SHP77 (cell line): ENCODE data around the gene GRIK4.
A peak's percentile ranks its signal among the peaks of the same experiment; 100 is the strongest.

ENCODE experiments used
- DNase-seq, 2 experiments: peaks; one replicate each; lab custom pipeline; 2025; lab: John Stamatoyannopoulos, UW

Gene GRIK4

GRCh38 chr11:120635136-120635810 is 123.7 kb downstream of the GRIK4 start:
- DNase-seq: no peak

- peak in 1 of 2 experiments; percentile 38 for DNase-seq
Measured at GRCh38 chr11:120637131-120637530, 125.6 kb downstream of the GRIK4 start.

- DNase-seq: no peak
Measured at GRCh38 chr11:120642196-120642894, 130.8 kb downstream of the GRIK4 start.

DNA sequence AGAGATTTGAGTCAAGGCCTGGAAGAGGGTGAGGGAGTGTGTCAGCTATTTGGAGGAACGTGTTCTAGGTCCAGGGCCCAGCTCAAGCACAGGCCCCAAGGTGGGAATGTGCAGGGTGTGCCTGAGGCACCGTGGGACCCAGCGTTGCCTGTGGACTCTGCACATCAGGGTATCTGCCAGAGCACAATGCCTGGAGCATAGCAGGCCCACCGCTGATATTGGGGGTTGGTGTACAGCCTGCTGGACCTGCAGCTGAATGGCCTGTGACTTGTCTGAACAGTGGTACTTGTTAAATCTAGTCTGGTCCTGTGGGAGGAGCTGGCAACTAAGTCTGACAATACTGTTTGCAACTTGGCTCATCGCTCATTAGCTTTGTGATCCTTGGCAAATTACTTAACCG is 131.7 kb downstream of the GRIK4 start:
- no peak for DNase-seq

DNA sequence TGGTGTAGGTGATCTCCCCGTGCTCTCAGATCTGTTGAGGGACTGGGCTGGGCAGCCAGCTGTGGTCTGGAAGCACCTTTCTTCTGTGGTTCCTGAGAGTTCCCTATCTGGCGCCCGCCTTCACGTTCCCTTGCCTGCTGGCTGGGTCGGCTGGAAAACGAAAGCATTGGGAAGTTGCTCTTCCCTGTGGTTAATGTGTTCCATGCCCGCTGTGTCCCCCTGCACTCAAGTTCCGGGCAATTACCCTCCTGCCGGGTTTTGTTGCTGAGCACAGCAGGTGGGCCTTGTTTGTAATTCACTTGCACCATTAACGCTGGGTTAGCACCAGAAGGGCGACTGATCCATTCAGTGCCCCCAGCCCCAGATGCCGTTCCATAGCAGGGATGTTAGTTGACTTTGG is 134.1 kb downstream of the GRIK4 start:
- DNase-seq: no peak

DNA sequence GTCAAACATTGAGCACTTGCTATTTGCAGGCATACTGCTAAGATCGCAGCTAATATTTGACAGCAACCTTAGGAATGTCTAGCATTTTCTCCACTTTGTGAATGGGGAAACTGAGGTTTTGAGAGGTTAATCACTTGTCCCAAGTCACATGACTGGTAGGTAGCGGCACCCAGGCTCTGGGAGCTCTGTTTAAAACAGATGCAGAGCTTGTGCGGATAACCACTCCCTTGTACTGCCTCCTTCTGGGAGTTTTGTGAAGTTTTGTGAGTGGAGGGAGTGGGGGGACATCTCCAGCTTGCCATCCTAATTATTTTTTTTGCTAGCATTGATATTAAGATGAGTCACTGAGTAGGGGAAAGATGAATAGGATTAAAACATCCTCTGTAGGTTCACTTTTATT is 134.7 kb downstream of the GRIK4 start:
- DNase-seq: no peak

DNA sequence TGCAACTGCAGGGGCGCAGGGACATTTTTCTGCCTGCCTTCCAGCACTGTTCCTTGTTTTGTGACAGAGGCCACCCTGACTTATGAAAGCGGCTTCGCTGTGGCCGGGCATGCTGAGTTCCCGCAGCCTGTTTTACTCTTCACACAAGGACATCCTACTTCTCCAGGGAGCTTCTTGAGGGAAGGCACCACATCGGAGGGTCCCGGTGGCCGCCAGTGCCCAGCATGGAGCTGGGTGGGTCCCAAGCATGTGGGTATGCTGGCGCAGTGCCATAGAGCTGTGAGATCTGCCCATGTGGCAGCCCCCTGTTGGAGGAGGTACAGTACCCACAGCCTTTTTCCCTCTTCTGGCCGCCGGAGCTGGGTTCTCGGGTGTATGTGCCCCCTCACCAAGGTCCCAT is 136.1 kb downstream of the GRIK4 start:
- no peak for DNase-seq

DNA sequence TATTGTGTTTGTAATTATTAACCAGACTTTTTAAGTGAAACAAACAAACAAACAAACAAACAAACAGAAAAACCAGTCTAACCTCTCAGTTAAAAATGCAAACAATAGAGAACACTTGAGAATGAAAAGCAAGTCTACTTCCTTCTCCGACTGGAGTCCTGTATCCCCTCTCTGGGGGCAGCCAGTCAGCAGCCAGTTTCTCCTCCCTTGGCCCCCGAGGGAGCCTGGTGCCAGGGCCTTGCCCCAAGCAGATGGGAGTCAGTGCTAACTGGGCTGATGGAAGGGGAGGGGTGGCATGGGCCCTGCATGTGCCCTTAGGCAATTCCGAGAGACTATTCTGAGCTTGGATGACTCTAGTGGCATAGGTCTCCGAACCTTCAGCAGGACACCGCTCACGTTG is 137.2 kb downstream of the GRIK4 start:
- no peak for DNase-seq

DNA sequence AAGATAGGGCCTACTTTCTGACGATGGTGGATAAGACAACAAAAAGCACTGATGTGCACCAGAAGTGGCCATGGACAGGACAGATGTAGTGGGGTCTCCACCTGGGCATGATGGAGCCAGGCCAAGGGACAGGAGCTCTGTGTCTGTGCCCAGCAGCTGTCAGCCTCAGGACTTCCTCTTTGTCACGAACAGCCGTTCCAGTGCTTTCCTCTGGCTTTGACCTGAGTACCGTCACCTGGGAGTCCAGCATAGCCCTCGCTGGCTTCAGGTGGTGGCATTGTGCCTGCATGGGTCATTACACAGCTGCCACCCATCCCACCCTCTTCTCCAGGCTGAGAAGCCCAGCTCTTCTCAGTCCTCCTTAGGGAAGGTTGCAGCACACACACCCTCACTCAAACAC is 137.8 kb downstream of the GRIK4 start:
- DNase-seq: peak in 1 of 2 experiments; percentile 33

- DNase-seq: no peak
Measured at GRCh38 chr11:120651396-120651795, 139.8 kb downstream of the GRIK4 start.

DNA sequence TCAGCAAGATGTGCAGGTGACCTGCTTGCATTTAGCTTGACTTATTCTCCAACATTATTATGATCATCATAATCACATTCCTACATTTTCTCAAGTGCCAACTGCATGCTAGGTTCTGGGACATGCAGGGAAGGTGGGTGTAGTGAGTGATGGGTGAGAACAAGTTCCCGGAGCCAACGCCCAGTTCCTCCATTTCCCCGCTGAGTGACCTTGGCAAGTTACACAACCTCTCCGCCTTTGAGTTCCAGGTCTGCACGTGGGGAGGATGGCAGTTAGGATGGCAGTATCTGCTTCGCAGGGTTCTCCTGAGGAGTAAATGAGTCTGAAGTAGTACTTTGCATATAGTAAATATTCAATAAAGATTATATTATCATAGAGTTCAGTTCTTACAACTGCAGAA is 140.3 kb downstream of the GRIK4 start:
- DNase-seq: no peak

GRCh38 chr11:120652705-120653335 is 141.3 kb downstream of the GRIK4 start:
- peak in 1 of 2 experiments; percentile 49 for DNase-seq

DNA sequence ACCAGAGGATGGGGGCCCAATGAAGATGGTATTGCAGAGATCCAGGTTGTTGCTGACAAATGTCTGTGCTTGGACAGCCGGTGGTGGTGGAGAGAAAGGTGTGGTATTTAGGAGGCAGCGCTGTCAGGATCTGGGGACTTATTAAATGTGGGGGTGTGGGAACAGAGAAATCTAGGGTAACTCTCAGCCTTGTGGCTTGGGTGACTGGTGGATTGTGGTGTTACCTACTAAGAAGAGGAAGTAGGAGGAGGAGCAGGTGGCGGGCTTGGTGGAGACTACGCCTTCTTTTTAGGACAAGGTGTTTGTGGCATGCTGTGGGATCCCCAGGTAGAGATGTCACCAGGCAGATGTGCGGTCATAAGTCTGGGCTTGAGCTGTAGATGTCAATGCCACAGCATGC is 144.0 kb downstream of the GRIK4 start:
- DNase-seq: no peak

- no peak for DNase-seq
Measured at GRCh38 chr11:120657306-120658070, 145.9 kb downstream of the GRIK4 start.

- no peak for DNase-seq
Measured at GRCh38 chr11:120658071-120658423, 146.5 kb downstream of the GRIK4 start.

- no peak for DNase-seq
Measured at GRCh38 chr11:120659076-120659475, 147.5 kb downstream of the GRIK4 start.

DNA sequence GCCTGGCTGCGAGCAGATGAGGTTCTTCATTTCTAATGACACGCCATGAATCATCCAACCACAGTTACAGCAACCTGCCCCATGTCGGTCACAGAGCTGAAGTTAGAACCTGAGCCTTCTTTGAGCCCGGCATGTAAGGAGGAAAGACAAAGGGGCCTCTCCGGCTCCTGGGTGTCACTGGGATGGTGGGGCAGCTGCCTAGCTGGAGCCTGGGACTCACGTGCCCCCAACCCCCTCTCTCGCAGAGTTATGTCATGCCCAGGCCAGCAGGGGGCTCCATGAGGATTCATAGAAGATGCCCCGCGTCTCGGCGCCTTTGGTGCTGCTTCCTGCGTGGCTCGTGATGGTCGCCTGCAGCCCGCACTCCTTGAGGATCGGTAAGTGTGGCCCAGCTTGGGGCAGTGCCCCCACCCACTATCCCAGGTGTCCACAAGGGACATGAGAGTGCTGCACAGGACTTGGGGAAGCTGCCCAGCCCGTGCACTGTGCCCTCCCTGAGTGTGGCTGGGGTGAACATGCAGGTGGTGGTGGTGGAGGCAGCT is 148.5 kb downstream of the GRIK4 start:
- peak; percentile 3 to 29 for DNase-seq

- no peak for DNase-seq
Measured at GRCh38 chr11:120662071-120662676, 150.6 kb downstream of the GRIK4 start.

DNA sequence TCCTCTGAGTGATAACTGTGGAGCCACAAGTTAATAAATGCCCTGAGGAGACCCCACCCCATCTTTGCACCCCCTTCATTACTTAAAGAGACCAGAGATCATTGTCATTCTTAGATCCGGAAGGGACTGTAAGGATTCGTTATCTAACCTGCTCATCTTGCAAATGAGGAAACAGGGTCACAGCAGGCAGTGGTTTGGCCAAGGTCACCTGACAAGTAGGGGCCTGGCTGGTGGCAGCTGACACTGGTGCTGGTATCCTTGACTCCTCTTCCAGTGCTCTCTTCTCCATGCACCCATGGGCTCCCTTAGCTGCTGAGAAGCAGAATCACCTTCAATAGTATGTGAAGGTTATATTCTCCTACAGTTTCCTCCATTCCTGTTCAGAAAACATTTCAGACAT is 151.6 kb downstream of the GRIK4 start:
- no peak for DNase-seq

- DNase-seq: no peak
Measured at GRCh38 chr11:120666121-120666639, 154.6 kb downstream of the GRIK4 start.

- DNase-seq: no peak
Measured at GRCh38 chr11:120667281-120667680, 155.7 kb downstream of the GRIK4 start.

GRCh38 chr11:120667934-120668333 is 156.4 kb downstream of the GRIK4 start:
- DNase-seq: no peak
